NCI-H774 (cell line): Measurements from ENCODE around the gene PSAPL1.

Experiments
- DNase-seq: peaks from one replicate; lab custom pipeline; 2025; lab: John Stamatoyannopoulos, UW

PSAPL1 gene

GRCh38 chr4:7381890-7382633 lies 52.7 kb downstream of the PSAPL1 start:
- DNase-seq: no peak

GRCh38 chr4:7381221-7381889 lies 53.4 kb downstream of the PSAPL1 start:
- DNase-seq: no peak
